ENCODE measurements around the gene EEF1AKMT1.

- no peak for TF ChIP-seq CTCF (IDR thresholded peaks at IDR 0.05; ENCODE audit: low read depth, low read length)
- no peak for TF ChIP-seq EZH2phosphoT487 (IDR thresholded peaks at IDR 0.05; ENCODE audit: low read depth)
These were observed 12.9 kb downstream of the EEF1AKMT1 start for GRCh38 chr13:20760872-20761271.

Data from OCI-LY3 (cell line).